ENCODE data around the gene DNAH3.
"Not testable (repeated sequence)": the region's sequence is repeated elsewhere in the genome, so short reads cannot be mapped to it uniquely, and the experiment has no call there.

Gene DNAH3

GRCh38 chr16:20931066-20931600, 219.5 kb downstream of the DNAH3 start:
- no peak for DNase-seq

GRCh38 chr16:20930365-20930690, 220.3 kb downstream of the DNAH3 start:
- no peak for DNase-seq

- not testable (repeated sequence) for DNase-seq
Observed at GRCh38 chr16:20929676-20930364, 220.8 kb downstream of the DNAH3 start.

- no peak for DNase-seq
Observed at GRCh38 chr16:20928774-20929411, 221.8 kb downstream of the DNAH3 start.

GRCh38 chr16:20925751-20926150, 224.9 kb downstream of the DNAH3 start:
- no peak for DNase-seq

GRCh38 chr16:20923876-20924275, 226.8 kb downstream of the DNAH3 start:
- no peak for DNase-seq

GRCh38 chr16:20920799-20921198, 229.8 kb downstream of the DNAH3 start:
- DNase-seq = no peak

GRCh38 chr16:20920091-20920490, 230.6 kb downstream of the DNAH3 start:
- DNase-seq = no peak

- peak; percentile 35 for DNase-seq
Observed at GRCh38 chr16:20918486-20919239, 232.0 kb downstream of the DNAH3 start.

- no peak for DNase-seq
Observed at GRCh38 chr16:20916942-20917341, 233.7 kb downstream of the DNAH3 start.

GRCh38 chr16:20916289-20916688, 234.4 kb downstream of the DNAH3 start:
- DNase-seq = no peak

GRCh38 chr16:20911361-20911760, 239.3 kb downstream of the DNAH3 start:
- DNase-seq = no peak

GRCh38 chr16:20910781-20911321, 239.8 kb downstream of the DNAH3 start:
- DNase-seq = peak; percentile 71

GRCh38 chr16:20906341-20907255, 244.0 kb downstream of the DNAH3 start:
- DNase-seq = no peak

- DNase-seq = no peak
Observed at GRCh38 chr16:20905576-20905975, 245.1 kb downstream of the DNAH3 start.

GRCh38 chr16:20904507-20905081, 246.1 kb downstream of the DNAH3 start:
- DNase-seq = peak; percentile 76

- DNase-seq = no peak
Observed at GRCh38 chr16:20903899-20904506, 246.6 kb downstream of the DNAH3 start.

GRCh38 chr16:20903116-20903898, 247.3 kb downstream of the DNAH3 start:
- no peak for DNase-seq

- no peak for DNase-seq
Observed at GRCh38 chr16:20902426-20902825, 248.2 kb downstream of the DNAH3 start.

GRCh38 chr16:20901436-20902112, 249.1 kb downstream of the DNAH3 start:
- DNase-seq = peak; percentile 43
